ENCODE results near the gene FOXO1.

Gene FOXO1

DNA sequence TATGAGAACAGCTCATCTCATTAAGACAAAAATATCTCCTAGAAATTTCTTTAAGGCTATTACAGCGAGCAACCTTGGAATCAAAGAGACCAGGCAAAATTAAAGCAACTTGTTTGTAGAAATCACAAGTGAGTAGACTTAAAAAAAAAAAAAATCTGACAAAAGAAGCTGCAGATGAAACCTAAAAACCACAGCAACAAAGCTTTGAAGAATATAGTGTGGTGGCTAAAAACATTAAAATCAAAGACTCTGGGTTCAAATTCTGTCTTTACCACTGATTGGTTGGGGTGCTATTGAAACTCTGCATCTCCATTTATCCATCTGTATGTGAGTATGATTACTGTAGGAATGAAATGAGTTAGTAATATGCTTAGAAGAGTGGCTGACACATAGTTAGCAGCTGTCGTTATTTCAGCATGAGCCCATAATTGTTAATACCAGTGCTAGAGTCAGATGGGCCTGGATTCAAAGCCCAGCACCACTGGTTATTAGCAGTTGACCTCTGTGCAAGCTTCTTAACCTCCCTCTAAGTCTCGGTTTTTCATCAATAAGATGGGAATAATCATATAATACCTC lies 157.6 kb downstream of the FOXO1 start:
- H3K9me3 ChIP-seq (ENCODE audit: low read length), result no peaks in the 10 kb centered on the region
- TF ChIP-seq, protein P1, sequence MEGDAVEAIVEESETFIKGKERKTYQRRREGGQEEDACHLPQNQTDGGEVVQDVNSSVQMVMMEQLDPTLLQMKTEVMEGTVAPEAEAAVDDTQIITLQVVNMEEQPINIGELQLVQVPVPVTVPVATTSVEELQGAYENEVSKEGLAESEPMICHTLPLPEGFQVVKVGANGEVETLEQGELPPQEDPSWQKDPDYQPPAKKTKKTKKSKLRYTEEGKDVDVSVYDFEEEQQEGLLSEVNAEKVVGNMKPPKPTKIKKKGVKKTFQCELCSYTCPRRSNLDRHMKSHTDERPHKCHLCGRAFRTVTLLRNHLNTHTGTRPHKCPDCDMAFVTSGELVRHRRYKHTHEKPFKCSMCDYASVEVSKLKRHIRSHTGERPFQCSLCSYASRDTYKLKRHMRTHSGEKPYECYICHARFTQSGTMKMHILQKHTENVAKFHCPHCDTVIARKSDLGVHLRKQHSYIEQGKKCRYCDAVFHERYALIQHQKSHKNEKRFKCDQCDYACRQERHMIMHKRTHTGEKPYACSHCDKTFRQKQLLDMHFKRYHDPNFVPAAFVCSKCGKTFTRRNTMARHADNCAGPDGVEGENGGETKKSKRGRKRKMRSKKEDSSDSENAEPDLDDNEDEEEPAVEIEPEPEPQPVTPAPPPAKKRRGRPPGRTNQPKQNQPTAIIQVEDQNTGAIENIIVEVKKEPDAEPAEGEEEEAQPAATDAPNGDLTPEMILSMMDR (IDR thresholded peaks at IDR 0.05; ENCODE audit: low read length), result no peak

GRCh38 chr13:40508127-40508526 lies 158.3 kb downstream of the FOXO1 start:
- Histone ChIP-seq H3K9me3 (ENCODE audit: low read length) (no peaks in the 10 kb centered on the region), H3K4me1 (ENCODE audit: insufficient read depth, low read length, severe bottlenecking) (peaks cover 5% of the 10 kb centered on the region), H3F3A (ENCODE audit: insufficient read depth, low read length) (no peaks in the 10 kb centered on the region), H2AFZ (ENCODE audit: low read length) (no peak overlapping the region), H3K79me2 (ENCODE audit: insufficient read depth, low read length) (no peaks in the 10 kb centered on the region), H3K27ac (ENCODE audit: low read depth, low read length, poor library complexity, severe bottlenecking) (no peak overlapping the region), H4K20me1 (ENCODE audit: insufficient read depth, low read length) (no peaks in the 10 kb centered on the region), H3K27me3 (ENCODE audit: insufficient read depth, low read length) (no peaks in the 10 kb centered on the region), H3K36me3 (ENCODE audit: insufficient read depth, low read length) (no peaks in the 10 kb centered on the region; the same call in 1 of the 2 replicates), H3K9me2 (ENCODE audit: low read depth, low read length) (no peaks in the 10 kb centered on the region), H3K4me2 (ENCODE audit: low read length) (no peak overlapping the region), H3K9ac (ENCODE audit: low read length) (no peak overlapping the region), H3K4me3 (ENCODE audit: low read depth, low read length, poor library complexity, severe bottlenecking) (no peak overlapping the region)
- TF ChIP-seq, protein P1 (IDR thresholded peaks at IDR 0.05; ENCODE audit: low read length), result no peak
- TF ChIP-seq EZH2 (IDR thresholded peaks at IDR 0.05; ENCODE audit: borderline replicate concordance, low read length), result no peak

More for the DNA sequence above, 157.6 kb downstream of the FOXO1 start:
- Histone ChIP-seq H2AFZ (ENCODE audit: low read length) (no peak overlapping the region), H4K20me1 (ENCODE audit: insufficient read depth, low read length) (no peaks in the 10 kb centered on the region), H3K4me1 (ENCODE audit: insufficient read depth, low read length, severe bottlenecking) (peaks cover 9% of the 10 kb centered on the region), H3K9ac (ENCODE audit: low read length) (no peak overlapping the region), H3K9me2 (ENCODE audit: low read depth, low read length) (no peaks in the 10 kb centered on the region), H3F3A (ENCODE audit: insufficient read depth, low read length) (no peaks in the 10 kb centered on the region), H3K36me3 (ENCODE audit: insufficient read depth, low read length) (no peaks in the 10 kb centered on the region), H3K4me2 (ENCODE audit: low read length) (no peak overlapping the region), H3K79me2 (ENCODE audit: insufficient read depth, low read length) (no peaks in the 10 kb centered on the region), H3K27ac (ENCODE audit: low read depth, low read length, poor library complexity, severe bottlenecking) (no peak overlapping the region), H3K4me3 (ENCODE audit: low read depth, low read length, poor library complexity, severe bottlenecking) (no peak overlapping the region), H3K27me3 (ENCODE audit: insufficient read depth, low read length) (no peaks in the 10 kb centered on the region)

DNA sequence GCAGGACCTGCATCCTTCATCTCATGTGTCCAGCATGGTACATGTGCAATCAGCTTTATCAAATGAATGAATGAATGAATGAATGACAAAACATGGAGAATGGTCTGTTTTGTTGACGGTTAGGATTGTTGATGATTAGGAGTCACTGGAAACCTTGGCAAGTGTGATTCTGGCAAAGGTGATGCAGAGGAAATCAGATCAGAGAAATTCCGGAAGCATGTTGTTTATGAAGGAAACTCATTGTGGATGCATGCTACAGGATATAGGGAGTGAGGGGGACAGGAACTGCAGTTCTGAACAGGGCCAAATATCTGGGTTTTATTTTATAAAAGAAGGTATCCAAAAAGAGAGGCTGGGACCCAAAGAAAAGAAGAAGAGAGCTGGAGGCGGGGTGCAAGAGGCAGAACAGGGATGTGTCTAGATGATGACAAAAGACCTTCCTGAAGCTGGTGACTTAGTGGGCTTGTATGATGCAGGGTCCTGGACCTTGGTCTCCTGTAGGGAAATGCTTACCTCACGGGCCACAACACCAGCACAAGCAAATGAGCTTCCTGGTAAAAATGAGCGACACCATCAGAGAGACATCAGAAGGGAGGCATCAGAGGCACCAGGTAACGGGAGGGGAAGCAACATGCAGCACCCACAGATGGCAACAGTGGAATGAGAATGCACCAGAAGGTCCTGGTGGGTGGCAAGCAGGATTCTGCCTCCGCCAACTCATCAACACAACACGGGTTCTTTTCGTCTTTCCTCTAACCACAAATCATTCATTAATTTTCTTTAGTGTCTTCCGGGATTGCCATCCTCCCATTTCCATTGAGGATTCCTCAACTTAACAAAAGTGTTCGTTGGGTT lies 159.6 kb downstream of the FOXO1 start:
- H3K4me1 ChIP-seq (ENCODE audit: insufficient read depth, low read length, severe bottlenecking), result no peaks in the 10 kb centered on the region
- H3K4me3 ChIP-seq (ENCODE audit: low read depth, low read length, poor library complexity, severe bottlenecking), result no peak overlapping the region
- TF ChIP-seq, protein P1 (IDR thresholded peaks at IDR 0.05; ENCODE audit: low read length), result no peak
- no peak for TF ChIP-seq EZH2 (IDR thresholded peaks at IDR 0.05; ENCODE audit: borderline replicate concordance, low read length)
- no peaks in the 10 kb centered on the region for H3K79me2 ChIP-seq (ENCODE audit: insufficient read depth, low read length)
- H2AFZ ChIP-seq (ENCODE audit: low read length), result no peak overlapping the region
- no peaks in the 10 kb centered on the region; the same call in 1 of the 2 replicates for H3K36me3 ChIP-seq (ENCODE audit: insufficient read depth, low read length)
- H3K27me3 ChIP-seq (ENCODE audit: insufficient read depth, low read length), result no peaks in the 10 kb centered on the region
- no peak overlapping the region for H3K4me2 ChIP-seq (ENCODE audit: low read length)
- H3F3A ChIP-seq (ENCODE audit: insufficient read depth, low read length), result no peaks in the 10 kb centered on the region
- H3K27ac ChIP-seq (ENCODE audit: low read depth, low read length, poor library complexity, severe bottlenecking), result no peak overlapping the region
- H3K9me2 ChIP-seq (ENCODE audit: low read depth, low read length), result no peaks in the 10 kb centered on the region
- H3K9ac ChIP-seq (ENCODE audit: low read length), result no peak overlapping the region
- H3K9me3 ChIP-seq (ENCODE audit: low read length), result no peaks in the 10 kb centered on the region
- no peaks in the 10 kb centered on the region for H4K20me1 ChIP-seq (ENCODE audit: insufficient read depth, low read length)
